GM04503 (cell line): ENCODE results near the gene CAPN11.

Experiments used
- DNase-seq: peaks from one replicate; pipeline ENCODE4 v3.0.0-alpha.2; 2012; ENCODE audit warnings: low read depth

The CAPN11 gene

DNA sequence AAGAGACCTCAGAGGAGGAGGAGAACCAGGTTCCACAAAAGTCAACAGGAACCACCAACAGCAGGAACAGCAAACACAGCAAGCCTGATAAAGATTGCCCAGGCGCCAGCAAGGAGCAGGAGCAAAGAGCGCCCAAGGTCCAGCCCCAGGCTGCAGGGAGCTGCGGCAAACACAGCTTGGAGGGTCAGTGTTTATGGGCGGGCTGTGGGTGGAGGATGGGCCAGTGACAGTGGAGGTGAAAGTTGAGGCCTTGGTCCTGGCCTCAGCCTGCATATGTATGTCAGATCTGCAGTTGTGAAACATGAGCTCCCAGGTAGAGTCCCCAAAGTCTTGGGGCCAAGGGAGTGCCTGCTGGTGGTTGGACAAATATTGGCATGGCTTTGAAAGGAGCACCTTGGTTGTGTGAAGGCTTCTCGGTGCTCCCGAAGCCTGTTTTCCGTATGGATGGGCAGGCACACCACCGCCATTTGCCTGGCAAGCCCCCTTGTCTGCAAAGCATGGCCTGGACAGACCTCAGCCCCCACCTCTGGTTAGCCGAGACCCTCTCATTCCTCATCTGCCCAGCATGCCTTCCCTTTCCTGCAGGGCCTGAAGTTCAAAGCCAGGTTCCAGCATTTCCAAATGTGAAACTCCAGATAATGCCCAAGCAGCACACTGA lies 2.0 kb upstream of the CAPN11 start:
- no peak for DNase-seq

DNA sequence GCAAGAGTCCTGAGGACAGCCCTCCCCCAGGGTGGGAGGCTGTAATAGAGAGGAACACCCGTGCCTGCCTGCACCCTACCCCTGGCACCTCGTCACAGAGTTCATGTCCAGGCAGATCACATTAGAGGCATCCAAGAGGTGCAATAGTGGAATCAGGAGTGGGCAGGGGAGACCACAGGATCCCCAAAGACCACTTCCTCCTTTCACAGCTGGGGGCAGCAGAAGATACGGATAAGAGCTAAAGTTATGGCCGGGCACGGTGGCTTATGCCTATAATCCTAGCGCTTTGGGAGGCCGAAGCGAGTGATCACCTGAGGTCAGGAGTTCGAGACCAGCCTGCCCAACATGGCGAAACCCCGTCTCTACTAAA lies 1.5 kb upstream of the CAPN11 start:
- DNase-seq = no peak

DNA sequence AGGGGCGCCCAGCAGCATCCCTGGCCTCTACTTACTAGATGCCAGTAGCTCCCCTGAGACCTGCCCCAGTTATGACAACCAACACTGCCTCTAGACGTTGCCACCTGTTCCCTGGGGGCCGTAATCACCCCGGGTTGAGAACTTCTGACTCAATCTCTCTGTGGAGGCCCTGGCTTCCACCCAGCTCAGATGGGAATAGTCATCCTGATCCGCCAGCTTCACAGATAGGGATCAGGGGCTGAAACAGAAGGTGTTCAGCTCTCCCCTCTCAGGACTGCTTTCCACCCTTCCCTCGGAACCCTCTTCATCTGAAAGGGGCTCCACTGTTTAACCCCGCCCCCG lies 3.3 kb downstream of the CAPN11 start:
- no peak for DNase-seq

DNA sequence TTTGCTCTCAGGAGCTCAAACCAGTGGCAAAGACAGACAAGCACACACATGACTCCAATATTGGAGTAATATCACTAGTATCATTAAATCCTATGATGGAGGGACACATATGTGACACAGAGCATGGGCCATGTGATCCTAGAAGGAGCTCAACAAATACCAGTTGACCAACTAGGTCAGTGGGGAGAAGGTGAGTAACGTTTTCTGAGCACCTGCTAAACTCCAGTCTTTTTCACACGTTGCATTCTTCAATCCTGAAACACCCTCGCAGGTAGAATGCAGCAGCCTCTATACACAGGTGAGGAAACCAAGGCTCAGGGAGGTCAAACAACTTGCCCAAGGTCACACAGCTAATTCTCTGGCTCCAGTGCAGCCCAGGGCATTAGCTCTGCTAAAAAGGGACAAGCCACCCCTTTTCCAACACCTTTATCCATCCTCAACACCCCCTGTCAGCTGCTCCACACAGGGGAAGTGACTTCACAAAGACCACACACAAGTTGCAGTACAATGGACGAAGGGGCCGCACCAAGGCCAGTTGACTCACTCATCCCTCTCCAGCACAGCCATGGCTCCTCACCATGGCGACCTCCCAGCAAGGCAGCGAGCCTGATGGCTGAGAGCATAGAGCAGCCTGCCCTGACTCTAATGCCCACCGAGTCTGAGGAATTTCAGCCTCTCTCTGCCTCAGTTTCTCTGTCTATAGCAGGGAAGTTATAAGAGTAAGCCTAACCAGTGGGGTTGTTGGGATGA lies 4.4 kb downstream of the CAPN11 start:
- DNase-seq = no peak

DNA sequence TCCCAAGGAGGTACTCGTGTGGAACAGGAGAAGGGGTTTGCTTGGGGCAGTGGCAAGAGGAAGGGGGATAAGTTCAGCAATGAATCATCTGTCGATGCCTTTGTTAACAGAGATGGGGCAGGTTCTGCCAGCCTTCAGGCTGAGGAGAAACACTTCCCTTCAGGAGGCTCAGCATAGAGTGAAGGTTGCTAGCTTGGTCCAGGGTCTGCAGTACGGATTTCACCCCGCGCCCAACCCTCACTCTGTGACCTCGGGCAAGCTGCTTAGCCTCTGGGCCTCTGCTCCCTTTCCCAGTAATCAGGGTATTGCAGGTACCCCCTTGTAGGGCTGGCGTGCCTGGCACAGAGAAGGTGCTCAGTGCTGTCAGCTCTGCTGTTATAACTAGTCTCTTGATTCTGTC lies 7.5 kb downstream of the CAPN11 start:
- no peak for DNase-seq

DNA sequence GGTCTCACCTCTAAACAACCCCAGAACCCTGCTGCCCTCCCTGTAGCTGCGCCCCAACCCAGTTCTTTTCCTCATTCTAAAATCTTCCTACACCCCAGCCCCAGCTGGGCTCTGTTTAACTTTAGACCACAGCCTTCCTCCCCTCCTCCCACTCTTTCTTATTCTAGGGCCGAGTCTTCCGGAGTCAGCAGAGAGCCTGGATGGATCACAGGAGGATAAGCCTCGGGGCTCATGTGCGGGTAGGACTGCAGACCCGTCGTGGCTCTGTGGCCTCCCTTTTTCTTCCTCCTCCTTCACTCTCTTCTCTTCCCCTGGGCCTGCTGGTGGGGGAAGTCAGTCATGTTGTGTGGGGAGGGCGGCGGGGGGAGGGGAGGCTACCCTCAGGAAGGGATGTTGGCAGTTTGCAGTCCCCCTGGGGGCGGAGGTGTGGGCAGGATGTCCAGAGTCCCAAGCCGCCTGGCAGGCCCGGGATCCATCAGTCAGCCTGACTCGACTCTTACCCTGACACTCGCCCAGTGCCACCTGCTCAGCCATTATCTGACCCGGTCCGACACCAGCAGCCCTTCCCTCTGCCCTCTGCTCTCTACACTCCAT lies 8.1 kb downstream of the CAPN11 start:
- no peak for DNase-seq

DNA sequence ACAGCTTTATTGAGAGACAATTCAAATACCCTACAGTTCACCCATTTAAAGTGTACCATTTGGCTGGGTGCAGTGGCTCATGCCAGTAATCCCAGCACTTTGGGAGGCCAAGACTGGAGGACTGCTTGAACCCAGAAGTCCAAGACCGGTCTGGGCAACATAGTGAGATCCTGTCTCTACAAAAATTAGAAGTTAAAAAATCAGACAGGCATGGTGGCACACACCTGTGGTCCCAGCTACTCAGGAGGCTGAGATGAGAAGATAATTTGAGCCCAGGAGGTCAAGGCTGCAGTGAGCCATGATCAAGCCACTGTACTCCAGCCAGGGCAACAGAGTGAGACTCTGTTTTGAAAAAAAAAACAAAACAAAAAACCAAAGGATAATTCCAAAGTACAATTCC lies 8.9 kb downstream of the CAPN11 start:
- no peak for DNase-seq

DNA sequence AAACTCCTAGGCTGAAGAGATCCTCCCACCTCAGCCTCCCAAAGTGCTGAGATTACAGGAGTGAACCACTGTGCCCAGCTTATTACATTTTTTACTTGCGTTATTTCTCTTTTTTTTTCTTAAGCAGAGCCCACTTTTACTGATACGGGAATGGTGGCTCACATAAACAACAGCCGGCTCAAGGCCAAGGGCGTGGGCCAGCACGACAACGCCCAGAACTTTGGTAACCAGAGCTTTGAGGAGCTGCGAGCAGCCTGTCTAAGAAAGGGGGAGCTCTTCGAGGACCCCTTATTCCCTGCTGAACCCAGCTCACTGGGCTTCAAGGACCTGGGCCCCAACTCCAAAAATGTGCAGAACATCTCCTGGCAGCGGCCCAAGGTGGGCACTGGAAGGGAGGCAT lies 10.5 kb downstream of the CAPN11 start:
- no peak for DNase-seq

DNA sequence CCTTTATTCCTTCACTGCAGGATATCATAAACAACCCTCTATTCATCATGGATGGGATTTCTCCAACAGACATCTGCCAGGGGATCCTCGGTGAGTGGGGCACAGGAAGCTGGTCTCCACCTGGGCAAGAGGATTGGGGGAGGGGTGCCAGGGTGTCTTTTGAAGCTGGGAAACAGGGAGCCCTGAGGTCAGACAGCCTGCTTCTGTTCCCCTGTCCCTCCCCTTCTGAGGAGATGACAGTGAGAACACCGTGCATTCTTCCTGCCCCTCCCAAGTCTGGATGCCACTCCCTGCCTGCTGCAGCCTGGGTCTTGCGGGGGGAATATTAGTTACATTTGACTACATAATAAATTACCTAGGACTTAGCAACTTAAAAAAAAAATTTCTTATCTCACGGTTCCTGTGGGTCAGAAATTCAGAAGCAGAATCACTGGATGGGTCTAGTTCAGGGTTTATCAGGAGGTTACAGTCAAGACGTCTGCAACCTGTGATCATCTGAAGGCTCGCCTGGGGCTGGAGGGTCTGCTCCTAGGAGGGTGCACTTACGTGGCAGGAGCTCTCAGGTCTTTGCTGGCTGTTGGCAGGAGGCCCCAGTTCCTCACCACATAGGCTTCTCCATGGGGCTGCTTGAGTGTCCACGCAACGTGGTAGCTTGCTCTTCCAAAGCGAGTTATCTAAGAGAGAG lies 11.4 kb downstream of the CAPN11 start:
- DNase-seq = no peak

DNA sequence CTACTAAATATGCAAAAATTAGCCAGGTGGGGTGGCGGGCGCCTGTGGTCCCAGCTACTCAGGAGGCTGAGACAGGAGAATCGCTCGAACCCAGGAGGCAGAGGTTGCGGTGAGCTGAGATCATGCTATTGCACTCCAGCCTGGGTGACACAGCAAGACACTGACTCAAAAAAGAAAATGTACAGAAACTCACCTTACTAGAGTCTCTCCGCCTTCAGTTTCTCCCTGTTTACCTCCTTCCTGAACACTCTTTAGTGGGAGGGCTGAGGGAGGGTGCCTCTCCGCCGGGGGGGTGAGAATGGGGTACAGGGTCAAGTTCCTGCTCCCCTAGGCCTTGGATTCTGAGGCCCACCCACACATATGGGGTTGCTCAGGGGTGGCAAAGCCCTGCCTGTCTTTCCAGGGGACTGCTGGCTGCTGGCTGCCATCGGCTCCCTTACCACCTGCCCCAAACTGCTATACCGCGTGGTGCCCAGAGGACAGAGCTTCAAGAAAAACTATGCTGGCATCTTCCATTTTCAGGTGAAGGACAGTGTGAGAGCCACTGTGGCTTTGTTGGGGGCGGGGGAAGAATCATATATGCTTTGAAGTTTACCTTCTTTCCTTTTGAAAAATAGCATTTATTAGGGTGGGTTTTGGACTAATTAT lies 13.4 kb downstream of the CAPN11 start:
- DNase-seq = no peak

DNA sequence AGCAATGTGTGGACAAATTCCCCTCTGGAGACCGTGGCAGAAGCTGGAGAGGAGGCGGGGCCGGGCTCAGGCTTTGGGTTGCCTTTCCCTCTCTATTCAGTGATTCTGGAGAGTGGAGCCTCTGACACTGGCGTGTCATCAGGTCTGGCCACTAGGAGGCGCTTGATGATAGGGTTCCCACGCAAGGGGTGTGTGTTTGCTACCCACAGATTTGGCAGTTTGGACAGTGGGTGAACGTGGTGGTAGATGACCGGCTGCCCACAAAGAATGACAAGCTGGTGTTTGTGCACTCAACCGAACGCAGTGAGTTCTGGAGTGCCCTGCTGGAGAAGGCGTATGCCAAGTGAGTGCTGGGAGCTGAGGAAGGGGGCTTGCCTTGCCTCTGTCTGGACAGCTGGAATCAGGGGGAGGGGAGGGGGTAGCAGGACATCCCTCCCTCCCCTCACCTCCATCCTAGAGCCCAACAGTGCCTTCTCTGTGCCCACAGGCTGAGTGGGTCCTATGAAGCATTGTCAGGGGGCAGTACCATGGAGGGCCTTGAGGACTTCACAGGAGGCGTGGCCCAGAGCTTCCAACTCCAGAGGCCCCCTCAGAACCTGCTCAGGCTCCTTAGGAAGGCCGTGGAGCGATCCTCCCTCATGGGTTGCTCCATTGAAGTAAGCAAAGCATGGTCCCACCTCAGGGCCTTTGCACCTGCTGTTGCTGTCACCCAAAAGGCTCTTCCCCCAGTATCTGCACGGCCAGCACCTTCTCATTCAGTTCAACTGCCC lies 14.3 kb downstream of the CAPN11 start:
- DNase-seq = peak; percentile 30

DNA sequence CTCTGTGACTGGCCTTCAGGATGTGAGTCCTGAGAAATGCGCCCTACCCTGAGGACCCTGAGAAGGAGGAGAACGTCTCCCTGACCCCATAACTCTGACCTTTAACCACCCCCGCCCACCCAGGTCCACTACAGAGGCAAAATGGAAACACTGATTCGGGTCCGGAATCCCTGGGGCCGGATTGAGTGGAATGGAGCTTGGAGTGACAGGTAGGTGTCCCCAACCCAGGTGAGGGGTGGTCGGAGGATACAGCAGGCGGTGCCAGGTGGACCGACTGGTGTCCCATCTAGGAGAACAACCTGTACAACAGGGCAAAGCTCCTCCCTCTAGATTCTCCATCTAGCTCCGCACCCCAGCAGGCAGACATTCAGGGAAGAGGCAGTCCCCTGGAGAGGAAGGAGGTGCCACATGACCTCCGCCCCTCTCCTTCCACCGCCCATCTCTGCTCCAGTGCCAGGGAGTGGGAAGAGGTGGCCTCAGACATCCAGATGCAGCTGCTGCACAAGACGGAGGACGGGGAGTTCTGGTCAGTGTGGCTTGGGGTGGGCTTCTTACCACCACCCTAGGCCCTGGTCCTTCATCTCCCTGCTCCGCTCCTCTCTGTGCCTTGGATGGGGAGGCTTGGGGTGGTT lies 17.6 kb downstream of the CAPN11 start:
- DNase-seq = no peak

DNA sequence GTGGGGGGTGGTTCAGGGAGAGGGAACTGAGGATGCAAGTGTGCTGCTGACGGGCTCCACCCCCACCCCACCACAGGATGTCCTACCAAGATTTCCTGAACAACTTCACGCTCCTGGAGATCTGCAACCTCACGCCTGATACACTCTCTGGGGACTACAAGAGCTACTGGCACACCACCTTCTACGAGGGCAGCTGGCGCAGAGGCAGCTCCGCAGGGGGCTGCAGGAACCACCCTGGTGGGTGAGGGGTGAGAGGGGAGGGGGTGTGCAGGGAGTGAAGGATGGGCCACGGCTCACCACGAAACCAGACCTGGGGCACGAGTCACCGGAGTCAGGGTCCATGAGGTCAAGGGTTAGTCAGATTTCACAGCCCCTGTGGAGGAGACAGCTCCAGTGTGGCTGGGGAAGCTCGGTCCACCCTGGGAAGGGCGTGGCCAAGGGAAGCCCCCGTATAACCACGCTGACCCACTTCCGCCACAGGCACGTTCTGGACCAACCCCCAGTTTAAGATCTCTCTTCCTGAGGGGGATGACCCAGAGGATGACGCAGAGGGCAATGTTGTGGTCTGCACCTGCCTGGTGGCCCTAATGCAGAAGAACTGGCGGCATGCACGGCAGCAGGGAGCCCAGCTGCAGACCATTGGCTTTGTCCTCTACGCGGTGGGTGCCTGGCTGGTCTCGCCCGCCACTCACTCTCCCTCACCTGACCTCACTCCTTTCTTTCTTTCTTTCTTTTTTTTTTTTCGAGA lies 18.3 kb downstream of the CAPN11 start:
- no peak for DNase-seq

DNA sequence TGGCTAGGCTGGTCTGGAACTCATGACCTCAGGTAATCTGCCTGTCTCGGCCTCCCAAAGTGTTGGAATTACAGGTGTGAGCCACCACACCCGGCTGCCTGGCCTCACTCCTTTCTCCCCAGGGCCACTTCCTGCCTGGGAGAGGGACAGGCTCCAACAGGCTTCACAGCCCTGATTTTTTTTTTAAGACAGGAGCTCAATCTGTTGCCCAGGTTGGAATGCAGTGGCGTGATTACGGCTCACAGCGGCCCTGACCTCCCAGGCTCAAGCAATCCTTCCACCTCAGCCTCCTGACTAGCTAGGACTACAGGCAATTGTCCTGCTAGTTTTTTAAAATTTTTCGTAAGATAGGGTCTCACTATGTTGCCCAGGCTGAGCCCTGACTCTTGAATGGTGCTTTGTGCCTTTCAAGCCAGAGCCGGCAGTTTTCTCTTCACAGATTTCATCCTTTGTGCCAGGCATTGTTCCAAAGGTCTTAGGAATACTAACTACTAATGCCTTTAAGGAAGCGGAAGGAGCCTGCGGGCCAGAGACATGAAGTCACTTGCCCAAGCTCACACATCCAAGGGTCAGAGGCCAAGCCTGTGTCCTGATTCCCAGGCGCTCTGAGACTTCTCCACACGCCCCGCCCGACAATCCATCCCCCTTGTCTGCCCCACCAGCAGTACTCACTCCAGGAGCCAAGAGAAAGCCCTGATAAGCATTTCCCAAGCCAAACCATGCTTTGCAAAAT lies 19.2 kb downstream of the CAPN11 start:
- no peak for DNase-seq

DNA sequence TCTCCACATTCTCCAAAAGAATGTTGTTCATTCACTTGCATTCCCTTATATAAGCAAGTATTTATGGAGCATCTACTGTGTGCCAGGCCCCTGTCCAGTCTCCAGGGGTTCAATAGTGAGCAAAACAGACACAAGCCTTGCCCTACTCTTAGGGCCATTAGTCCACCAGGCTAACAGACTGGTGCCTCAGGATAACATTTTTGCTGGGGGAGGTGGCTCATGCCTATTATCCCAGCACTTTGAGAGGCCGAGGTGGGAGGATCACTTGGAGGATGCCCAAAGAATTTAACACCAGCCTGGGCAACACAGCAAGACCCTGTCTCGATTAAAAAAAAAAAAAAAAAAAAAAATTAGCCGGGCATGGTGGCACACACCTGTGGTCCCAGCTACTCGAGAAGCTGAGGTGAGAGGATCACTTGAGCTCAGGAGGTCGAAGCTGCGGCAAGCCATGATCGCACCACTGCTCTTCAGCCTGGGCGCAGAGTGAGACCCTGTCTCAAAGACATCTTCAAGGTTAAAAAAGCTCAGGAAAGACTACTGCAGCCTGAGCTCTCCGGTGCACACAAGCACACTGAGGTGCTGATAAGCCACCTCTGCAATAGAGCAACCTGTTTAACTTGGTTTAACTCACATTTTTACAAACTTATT lies 19.9 kb downstream of the CAPN11 start:
- peak; percentile 42 for DNase-seq

DNA sequence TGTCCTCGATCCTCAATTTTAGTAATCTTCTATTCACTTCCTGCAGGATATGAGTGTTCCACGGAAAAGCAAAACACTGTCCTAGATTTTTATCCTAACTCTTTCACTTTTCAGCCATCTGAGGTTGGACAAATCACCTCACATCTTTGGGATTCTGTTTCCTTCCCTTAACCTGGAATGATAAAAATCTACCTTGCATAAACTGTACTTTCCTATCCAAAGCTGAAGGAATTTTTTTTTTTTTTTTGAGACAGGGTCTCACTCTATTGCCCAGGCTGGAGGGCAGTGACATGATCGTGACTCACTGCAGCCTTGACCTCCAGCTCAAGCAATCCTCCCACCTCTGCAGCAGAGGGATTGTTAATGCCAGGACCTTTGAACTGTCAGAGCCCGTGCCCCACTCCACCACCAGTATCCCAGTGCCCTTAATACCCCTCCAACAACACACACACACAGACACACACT lies 20.5 kb downstream of the CAPN11 start:
- DNase-seq = no peak

DNA sequence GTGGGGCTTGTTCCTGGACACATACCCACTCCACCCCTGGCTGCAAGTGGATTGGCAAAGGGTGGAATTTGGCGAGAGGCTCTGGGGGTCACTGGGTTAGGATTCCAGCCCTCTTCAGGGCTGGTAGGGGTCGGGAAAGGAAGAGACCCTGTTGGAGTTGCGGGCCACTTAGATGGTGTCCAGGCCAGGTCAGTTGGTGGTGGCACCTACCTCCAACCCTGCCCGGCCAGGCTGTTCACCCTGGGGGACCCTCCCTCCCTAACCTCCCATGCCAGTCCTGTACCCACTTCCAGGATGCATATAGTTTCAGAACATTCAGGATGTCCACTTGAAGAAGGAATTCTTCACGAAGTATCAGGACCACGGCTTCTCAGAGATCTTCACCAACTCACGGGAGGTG lies 21.0 kb downstream of the CAPN11 start:
- DNase-seq = no peak

DNA sequence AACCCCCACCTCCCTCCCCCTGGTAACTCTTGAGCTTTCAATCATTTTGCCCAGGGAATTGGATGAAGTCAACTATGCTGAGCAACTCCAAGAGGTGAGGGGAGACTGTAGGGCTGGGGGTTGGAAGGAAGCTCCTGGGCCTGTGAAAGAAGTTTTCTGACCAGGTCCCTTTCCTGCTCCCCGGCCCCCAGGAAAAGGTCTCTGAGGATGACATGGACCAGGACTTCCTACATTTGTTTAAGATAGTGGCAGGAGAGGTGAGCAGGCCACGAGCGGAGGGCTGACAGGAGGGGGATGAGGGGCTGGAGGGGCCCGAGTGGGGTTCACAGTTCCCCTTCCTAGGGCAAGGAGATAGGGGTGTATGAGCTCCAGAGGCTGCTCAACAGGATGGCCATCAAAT lies 21.8 kb downstream of the CAPN11 start:
- no peak for DNase-seq

DNA sequence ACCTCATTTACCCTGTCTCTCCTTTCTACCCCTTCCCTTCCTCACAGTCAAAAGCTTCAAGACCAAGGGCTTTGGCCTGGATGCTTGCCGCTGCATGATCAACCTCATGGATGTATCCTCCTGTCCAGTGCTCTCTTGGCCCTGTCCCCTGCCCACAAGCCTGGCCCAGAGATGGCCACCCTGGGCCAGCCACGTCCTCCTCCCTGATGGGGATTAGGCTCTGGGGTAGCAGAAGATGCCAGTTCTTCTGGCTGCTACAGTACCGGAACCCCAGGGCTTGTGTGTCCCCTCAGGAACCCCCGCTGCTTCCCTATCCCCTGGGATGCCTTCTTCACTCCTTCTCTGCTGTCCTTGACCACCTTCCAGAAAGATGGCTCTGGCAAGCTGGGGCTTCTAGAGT lies 22.3 kb downstream of the CAPN11 start:
- DNase-seq = no peak
